Stimulated activated memory B cell treated with anti-CD40 and anti-IgM and Interleukin-4, amounts not matched to agents 10 μg/mL and 1 μg/mL and 100 μg/mL, for 72 hours (primary cell): ENCODE results near the gene FBXO8.
A peak's percentile ranks its signal among the peaks of the same experiment; 100 is the strongest.

ENCODE experiments used
- ATAC-seq: fragments of 150-1000 bp; cut with Tn5 transposase; 2 replicates; pipeline ENCODE4 v1.10.0; 2021
- H3K27ac Mint-ChIP-seq: one replicate; pipeline ENCODE4 v1.8.0; 2022; ENCODE audit warnings: mild to moderate bottlenecking, mixed read lengths
- H3K27me3 Mint-ChIP-seq: one replicate; pipeline ENCODE4 v1.8.0; 2022; ENCODE audit warnings: mixed read lengths
- H3K36me3 Mint-ChIP-seq: one replicate; pipeline ENCODE4 v1.8.0; 2022; ENCODE audit warnings: mixed read lengths
- H3K4me1 Mint-ChIP-seq: one replicate; pipeline ENCODE4 v1.8.0; 2022; ENCODE audit warnings: mixed read lengths
- H3K4me3 Mint-ChIP-seq: one replicate; pipeline ENCODE4 v1.8.0; 2022; ENCODE audit warnings: mild to moderate bottlenecking, moderate library complexity, mixed read lengths
- H3K9me3 Mint-ChIP-seq: one replicate; pipeline ENCODE4 v1.8.0; 2022; ENCODE audit warnings: mixed read lengths

The FBXO8 gene

DNA sequence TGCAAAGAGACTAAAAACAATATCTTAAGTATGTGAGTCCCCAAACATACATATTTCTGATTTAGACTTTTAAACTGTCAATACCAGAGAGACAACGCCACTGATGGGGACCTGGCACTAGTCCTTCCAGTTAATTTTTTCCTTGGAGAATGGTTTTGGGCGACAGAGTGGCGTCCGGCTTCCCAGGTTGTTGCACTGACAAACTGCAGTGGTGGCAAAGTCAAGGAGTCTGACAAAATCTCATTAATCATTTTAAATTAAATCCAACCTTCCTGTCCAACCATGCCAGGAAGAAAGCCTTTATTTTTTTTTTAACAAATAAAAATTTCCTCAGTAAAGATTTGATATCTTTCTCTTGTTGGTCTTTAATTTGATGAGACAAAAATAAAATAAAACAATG, 52.8 kb downstream of the FBXO8 start:
- H3K27me3 Mint-ChIP-seq = peaks cover 1% of the 10 kb centered on the region
- no peak for ATAC-seq
- no peaks in the 10 kb centered on the region for H3K9me3 Mint-ChIP-seq
- no peaks in the 10 kb centered on the region for H3K4me1 Mint-ChIP-seq
- H3K27ac Mint-ChIP-seq = no peak overlapping the region
- peaks cover 12% of the 10 kb centered on the region for H3K36me3 Mint-ChIP-seq
- no peak overlapping the region for H3K4me3 Mint-ChIP-seq

- H3K9me3 Mint-ChIP-seq = no peaks in the 10 kb centered on the region
- no peak for ATAC-seq
- H3K27ac Mint-ChIP-seq = no peak overlapping the region
- H3K4me3 Mint-ChIP-seq = no peak overlapping the region
- H3K36me3 Mint-ChIP-seq = peaks cover 7% of the 10 kb centered on the region
- no peaks in the 10 kb centered on the region for H3K4me1 Mint-ChIP-seq
- H3K27me3 Mint-ChIP-seq = peaks cover 7% of the 10 kb centered on the region
Measured at GRCh38 chr4:174230148-174230547, 53.3 kb downstream of the FBXO8 start.

GRCh38 chr4:174228988-174229387, 54.5 kb downstream of the FBXO8 start:
- H3K27me3 Mint-ChIP-seq = peaks cover 8% of the 10 kb centered on the region
- peaks cover 5% of the 10 kb centered on the region for H3K36me3 Mint-ChIP-seq
- H3K9me3 Mint-ChIP-seq = no peaks in the 10 kb centered on the region
- no peaks in the 10 kb centered on the region for H3K4me1 Mint-ChIP-seq
- H3K4me3 Mint-ChIP-seq = no peak overlapping the region
- no peak overlapping the region for H3K27ac Mint-ChIP-seq
- ATAC-seq = no peak

DNA sequence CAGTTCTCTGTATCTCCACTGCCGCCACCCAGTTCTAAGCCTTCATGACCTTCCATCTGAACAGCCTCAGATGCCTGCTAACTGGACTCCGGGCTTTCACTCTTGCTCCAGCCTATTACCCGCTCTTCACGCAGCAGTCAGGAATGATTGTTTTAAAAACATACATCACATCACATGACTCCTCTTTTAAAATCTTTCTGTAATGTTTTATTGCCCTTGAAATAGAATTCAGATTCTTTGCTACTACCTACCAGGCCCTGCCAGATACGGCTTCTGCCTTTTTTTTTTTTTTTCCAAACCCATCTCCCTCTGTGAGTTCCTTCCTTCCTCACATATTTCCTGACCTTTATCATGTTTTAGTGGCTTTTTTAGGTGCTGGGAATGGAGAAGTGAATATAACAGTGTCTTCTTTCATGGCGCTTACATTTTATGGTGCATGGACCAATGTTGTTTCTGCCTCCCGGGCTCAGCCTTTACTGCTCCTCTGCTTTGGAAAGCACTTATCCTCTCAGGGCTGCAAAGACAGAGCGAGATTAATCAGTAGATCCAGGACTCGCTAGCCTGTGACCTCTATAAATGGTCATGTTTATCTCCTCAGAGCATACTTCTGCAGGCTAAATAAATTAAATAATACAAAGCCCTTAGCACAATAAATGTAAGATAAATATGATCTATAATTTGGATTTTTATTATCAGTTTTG, 58.0 kb downstream of the FBXO8 start:
- no peak overlapping the region for H3K4me3 Mint-ChIP-seq
- ATAC-seq = no peak
- no peaks in the 10 kb centered on the region for H3K36me3 Mint-ChIP-seq
- H3K9me3 Mint-ChIP-seq = no peaks in the 10 kb centered on the region
- H3K4me1 Mint-ChIP-seq = no peaks in the 10 kb centered on the region
- H3K27ac Mint-ChIP-seq = no peak overlapping the region
- peaks cover 21% of the 10 kb centered on the region for H3K27me3 Mint-ChIP-seq

DNA sequence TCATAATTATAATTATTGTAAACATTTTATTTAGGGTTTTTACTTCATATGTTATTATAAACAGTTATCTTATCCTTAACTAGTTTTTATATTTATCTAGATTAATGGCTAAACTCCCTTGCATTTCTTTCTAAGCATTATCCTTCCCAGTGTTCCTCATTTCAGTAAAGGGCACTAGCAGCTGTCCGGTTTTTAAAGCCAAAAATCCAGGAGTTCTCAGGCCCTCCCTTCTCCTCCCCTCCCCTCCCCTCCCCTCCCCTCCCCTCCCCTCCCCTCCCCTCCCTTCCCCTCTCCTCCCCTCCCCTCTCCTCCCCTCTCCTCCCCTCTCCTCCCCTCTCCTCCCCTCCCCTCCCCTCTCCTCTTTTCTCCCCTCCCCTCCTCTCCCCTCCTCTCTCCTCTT, 58.9 kb downstream of the FBXO8 start:
- H3K9me3 Mint-ChIP-seq = no peaks in the 10 kb centered on the region
- H3K27ac Mint-ChIP-seq = no peak overlapping the region
- H3K4me3 Mint-ChIP-seq = no peak overlapping the region
- H3K4me1 Mint-ChIP-seq = no peaks in the 10 kb centered on the region
- no peaks in the 10 kb centered on the region for H3K36me3 Mint-ChIP-seq
- no peak for ATAC-seq
- H3K27me3 Mint-ChIP-seq = peaks cover 21% of the 10 kb centered on the region

- Mint-ChIP-seq H3K4me3 (no peak overlapping the region), H3K9me3 (no peaks in the 10 kb centered on the region), H3K27me3 (peaks cover 36% of the 10 kb centered on the region), H3K36me3 (no peaks in the 10 kb centered on the region), H3K4me1 (peaks cover 11% of the 10 kb centered on the region), H3K27ac (no peak overlapping the region)
- no peak for ATAC-seq
Measured at GRCh38 chr4:174222266-174222872, 61.1 kb downstream of the FBXO8 start.

- Mint-ChIP-seq H3K4me3 (no peak overlapping the region), H3K9me3 (peaks cover 3% of the 10 kb centered on the region), H3K4me1 (peaks cover 44% of the 10 kb centered on the region), H3K27ac (no peak overlapping the region), H3K36me3 (no peaks in the 10 kb centered on the region), H3K27me3 (peaks cover 65% of the 10 kb centered on the region)
- no peak for ATAC-seq
Measured at GRCh38 chr4:174218127-174218790, 65.2 kb downstream of the FBXO8 start.

- Mint-ChIP-seq H3K4me3 (peak overlapping the region; percentile 43), H3K4me1 (peaks cover 44% of the 10 kb centered on the region), H3K27me3 (peaks cover 69% of the 10 kb centered on the region), H3K27ac (no peak overlapping the region), H3K36me3 (no peaks in the 10 kb centered on the region), H3K9me3 (peaks cover 3% of the 10 kb centered on the region)
- ATAC-seq = no peak
Measured at GRCh38 chr4:174217273-174218126, 66.0 kb downstream of the FBXO8 start.

DNA sequence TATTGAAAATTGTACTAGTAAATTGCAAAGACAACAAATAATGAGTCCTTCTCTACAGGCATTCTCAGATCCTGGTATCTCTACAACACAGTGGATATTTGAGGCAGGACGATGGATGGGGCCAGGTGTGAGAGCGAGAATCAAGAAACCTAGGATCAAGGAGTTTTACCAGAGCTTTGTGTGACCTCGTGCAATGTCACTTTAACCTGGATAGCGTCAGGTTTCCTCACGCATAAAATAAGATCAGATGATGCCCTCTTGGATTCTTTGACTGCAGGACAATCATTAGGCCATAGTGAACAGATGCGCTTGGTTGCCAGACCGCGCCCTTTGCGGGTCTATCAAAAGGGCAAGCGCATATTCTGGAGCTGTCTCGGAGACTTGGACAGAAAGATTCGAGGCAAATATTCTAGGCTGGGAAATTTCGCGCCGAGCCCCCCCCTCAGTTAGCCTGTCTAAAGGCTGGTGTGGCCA, 66.6 kb downstream of the FBXO8 start:
- Mint-ChIP-seq H3K27me3 (peaks cover 70% of the 10 kb centered on the region), H3K4me1 (peaks cover 49% of the 10 kb centered on the region), H3K9me3 (peaks cover 3% of the 10 kb centered on the region), H3K27ac (no peak overlapping the region), H3K36me3 (no peaks in the 10 kb centered on the region), H3K4me3 (no peak overlapping the region)
- ATAC-seq = no peak

- H3K27me3 Mint-ChIP-seq = peaks cover 71% of the 10 kb centered on the region
Measured at GRCh38 chr4:174215961-174216680, 67.3 kb downstream of the FBXO8 start.

GRCh38 chr4:174215057-174215456, 68.4 kb downstream of the FBXO8 start:
- Mint-ChIP-seq H3K27me3 (peaks cover 81% of the 10 kb centered on the region), H3K4me3 (no peak overlapping the region), H3K36me3 (no peaks in the 10 kb centered on the region), H3K4me1 (peaks cover 55% of the 10 kb centered on the region), H3K9me3 (peaks cover 3% of the 10 kb centered on the region), H3K27ac (no peak overlapping the region)
- no peak for ATAC-seq

More at GRCh38 chr4:174215961-174216680, 67.3 kb downstream of the FBXO8 start:
- H3K36me3 Mint-ChIP-seq = no peaks in the 10 kb centered on the region
- no peak overlapping the region for H3K4me3 Mint-ChIP-seq
- ATAC-seq = no peak
- H3K9me3 Mint-ChIP-seq = peaks cover 3% of the 10 kb centered on the region
- H3K27ac Mint-ChIP-seq = no peak overlapping the region
- H3K4me1 Mint-ChIP-seq = peaks cover 55% of the 10 kb centered on the region

DNA sequence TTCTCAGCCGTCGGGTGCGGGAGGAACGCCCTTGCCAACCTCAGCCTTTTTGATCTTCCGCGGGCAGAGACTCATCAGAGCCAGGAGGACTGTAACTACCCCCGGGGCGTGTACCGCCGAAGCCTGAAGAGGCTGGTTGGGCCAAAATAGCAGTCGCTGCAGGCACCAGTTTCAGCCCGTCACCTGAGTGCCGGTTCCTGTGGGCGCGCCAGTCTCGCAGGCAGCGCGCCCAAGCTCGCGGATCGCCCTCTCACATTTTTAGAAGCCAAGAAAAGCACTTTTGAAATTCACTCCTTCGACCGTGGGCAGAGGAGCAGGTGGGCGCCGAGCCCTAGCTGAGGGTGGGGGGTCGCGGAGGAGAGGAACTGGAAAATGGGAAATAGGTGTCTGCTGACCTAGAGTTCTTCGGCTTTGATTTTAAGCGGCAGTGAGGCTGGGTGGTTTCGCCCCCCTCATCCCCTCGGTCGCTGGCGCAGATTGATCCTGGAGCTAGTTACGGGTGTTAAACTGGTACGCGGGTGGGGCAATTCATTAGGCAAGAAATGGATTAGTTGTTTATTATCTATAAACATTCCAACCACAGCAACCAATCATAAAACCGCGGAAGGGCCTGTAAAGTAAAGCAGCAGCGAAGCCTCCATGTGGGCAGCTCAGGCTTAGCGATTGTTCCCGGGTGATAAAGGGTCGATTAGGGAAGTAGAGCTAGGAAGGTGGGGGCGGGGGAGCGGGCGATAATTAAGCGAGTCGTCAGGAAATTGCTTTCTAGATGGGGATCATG, 69.2 kb downstream of the FBXO8 start:
- Mint-ChIP-seq H3K4me3 (peak overlapping the region; percentile 35), H3K36me3 (no peaks in the 10 kb centered on the region), H3K4me1 (peaks cover 55% of the 10 kb centered on the region), H3K27me3 (peaks cover 89% of the 10 kb centered on the region), H3K9me3 (peaks cover 3% of the 10 kb centered on the region), H3K27ac (no peak overlapping the region)
- no peak for ATAC-seq

GRCh38 chr4:174213731-174214100, 69.8 kb downstream of the FBXO8 start:
- H3K27me3 Mint-ChIP-seq = peaks cover 92% of the 10 kb centered on the region
- peak overlapping the region; percentile 35 for H3K4me3 Mint-ChIP-seq
- no peaks in the 10 kb centered on the region for H3K36me3 Mint-ChIP-seq
- H3K9me3 Mint-ChIP-seq = peaks cover 3% of the 10 kb centered on the region
- ATAC-seq = no peak
- H3K4me1 Mint-ChIP-seq = peaks cover 55% of the 10 kb centered on the region
- no peak overlapping the region for H3K27ac Mint-ChIP-seq

DNA sequence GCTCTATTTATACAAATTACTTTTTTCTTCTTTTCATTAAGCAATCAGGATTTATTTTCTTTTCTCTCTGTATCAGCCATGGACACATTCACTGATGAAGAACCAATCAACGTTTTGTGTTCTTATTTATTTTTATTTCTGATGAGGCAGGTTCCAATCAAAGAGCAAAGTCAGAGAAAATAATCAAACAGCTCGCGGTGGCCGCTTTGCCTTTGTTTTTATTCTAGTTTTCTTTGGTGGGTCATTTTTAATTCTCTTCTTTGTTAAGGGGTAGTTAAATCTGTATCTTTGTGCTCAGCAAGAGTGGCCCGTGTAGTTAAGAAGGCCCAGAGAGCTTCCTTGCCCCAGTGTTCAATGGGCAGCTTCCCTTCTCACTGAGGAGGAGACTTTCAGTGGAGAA, 71.4 kb downstream of the FBXO8 start:
- Mint-ChIP-seq H3K9me3 (peaks cover 3% of the 10 kb centered on the region), H3K4me1 (peaks cover 41% of the 10 kb centered on the region), H3K4me3 (no peak overlapping the region), H3K27me3 (peaks cover 76% of the 10 kb centered on the region), H3K27ac (no peak overlapping the region), H3K36me3 (no peaks in the 10 kb centered on the region)
- no peak for ATAC-seq
